HEK293 (cell line): ENCODE data around the gene LMNA.
A peak's percentile ranks its signal among the peaks of the same experiment; 100 is the strongest.

ENCODE experiments used
- CTCF ChIA-PET: fragments of 350-600 bp; formaldehyde crosslinking; extraction: SDS; loops from one replicate; lab custom pipeline; 2021; ENCODE audit warnings: antibody characterized with exemption; lab: Yijun Ruan, JAX
- POLR2A ChIA-PET: fragments of 300-600 bp; formaldehyde crosslinking; extraction: SDS; loops from one replicate; lab custom pipeline; 2020; ENCODE audit warnings: antibody characterized with exemption, inconsistent platforms; lab: Yijun Ruan, JAX
- H3K27ac ChIP-seq: fragments of 200-500 bp; sonication (Bioruptor generic); 2 replicates; pipeline ENCODE4 v1.5.1; 2014; ENCODE audit warnings: low read depth, low read length, control low read depth, inconsistent platforms; ENCODE audit errors: extremely low read depth
- H3K36me3 ChIP-seq, 2 experiments: fragments of 200-500 bp in 1 of 2; sonication (Bioruptor generic) in 1 of 2; 1 replicate in 1 of 2; 2 replicates in 1 of 2; pipeline ENCODE4 v1.5.1; 2014 to 2017; ENCODE audit warnings: inconsistent platforms in 2 of 2, low read length in 2 of 2; ENCODE audit not compliant: control insufficient read depth in 2 of 2, insufficient read depth in 1 of 2
- H3K4me1 ChIP-seq: fragments of 200-500 bp; sonication (Bioruptor generic); 2 replicates; pipeline ENCODE4 v1.5.1; 2014; ENCODE audit warnings: mild to moderate bottlenecking, low read length, inconsistent platforms; ENCODE audit not compliant: control insufficient read depth, insufficient read depth
- H3K4me3 ChIP-seq: 2 replicates; pipeline ENCODE4 v1.5.1; 2011; ENCODE audit warnings: low read depth, mild to moderate bottlenecking, control low read depth, low read length, moderate library complexity
- H3K9me3 ChIP-seq: fragments of 200-500 bp; sonication (Bioruptor generic); 2 replicates; pipeline ENCODE4 v1.5.1; 2014; ENCODE audit warnings: low read depth, low read length, inconsistent platforms; ENCODE audit not compliant: control insufficient read depth, insufficient read depth
- BCL6B ChIP-seq: fragments of 450-650 bp; formaldehyde crosslinking; IDR thresholded peaks from 2 replicates; pipeline ENCODE4 v1.5.1; 2017; ENCODE audit warnings: missing biosample characterization, missing genetic modification characterization
- FEZF1 ChIP-seq: fragments of 450-650 bp; formaldehyde crosslinking; IDR thresholded peaks from 2 replicates; pipeline ENCODE4 v1.5.1; 2016; ENCODE audit warnings: missing biosample characterization, missing genetic modification characterization
- KLF9 ChIP-seq: fragments of 450-650 bp; formaldehyde crosslinking; IDR thresholded peaks from 2 replicates; pipeline ENCODE4 v1.5.1; 2016; ENCODE audit warnings: missing biosample characterization, missing genetic modification characterization, low read depth
- OSR2 ChIP-seq: fragments of 450-650 bp; formaldehyde crosslinking; IDR thresholded peaks from 2 replicates; pipeline ENCODE4 v1.5.1; 2016; ENCODE audit warnings: missing biosample characterization, missing genetic modification characterization
- PBX3 ChIP-seq: sonication (generic); formaldehyde crosslinking; IDR thresholded peaks from 2 replicates; pipeline ENCODE4 v1.8.1; 2022; ENCODE audit warnings: mild to moderate bottlenecking, moderate library complexity, missing genetic modification reagents
- PRDM2 ChIP-seq: fragments of 450-650 bp; formaldehyde crosslinking; IDR thresholded peaks from 2 replicates; pipeline ENCODE4 v1.5.1; 2016; ENCODE audit warnings: missing biosample characterization, missing genetic modification characterization, borderline replicate concordance
- RBAK ChIP-seq: fragments of 450-650 bp; formaldehyde crosslinking; IDR thresholded peaks from 2 replicates; pipeline ENCODE4 v1.5.1; 2016; ENCODE audit warnings: missing biosample characterization, missing genetic modification characterization
- SALL2 ChIP-seq: fragments of 450-650 bp; formaldehyde crosslinking; IDR thresholded peaks from 2 replicates; pipeline ENCODE4 v1.5.0; 2017; ENCODE audit warnings: missing biosample characterization, mild to moderate bottlenecking, missing genetic modification characterization, borderline replicate concordance
- SCRT2 ChIP-seq: fragments of 450-650 bp; formaldehyde crosslinking; IDR thresholded peaks from 2 replicates; pipeline ENCODE4 v1.5.1; 2016; ENCODE audit warnings: missing biosample characterization, missing genetic modification characterization
- WT1 ChIP-seq: fragments of 450-650 bp; formaldehyde crosslinking; IDR thresholded peaks from 2 replicates; pipeline ENCODE4 v1.5.1; 2016; ENCODE audit warnings: missing biosample characterization, missing genetic modification characterization
- YY1 ChIP-seq: fragments of 450-650 bp; formaldehyde crosslinking; IDR thresholded peaks from 2 replicates; pipeline ENCODE4 v1.5.1; 2018; ENCODE audit warnings: missing biosample characterization, missing genetic modification characterization
- ZBTB10 ChIP-seq: fragments of 450-650 bp; formaldehyde crosslinking; IDR thresholded peaks from 2 replicates; pipeline ENCODE4 v1.5.1; 2016; ENCODE audit warnings: missing biosample characterization, missing genetic modification characterization
- ZNF138 ChIP-seq: fragments of 450-650 bp; formaldehyde crosslinking; IDR thresholded peaks from 2 replicates; pipeline ENCODE4 v1.5.1; 2016; ENCODE audit warnings: missing biosample characterization, missing genetic modification characterization, borderline replicate concordance
- ZNF146 ChIP-seq: fragments of 450-650 bp; formaldehyde crosslinking; IDR thresholded peaks from 2 replicates; pipeline ENCODE4 v1.5.1; 2016; ENCODE audit warnings: missing biosample characterization, missing genetic modification characterization
- ZNF16 ChIP-seq: fragments of 450-650 bp; formaldehyde crosslinking; IDR thresholded peaks from 2 replicates; pipeline ENCODE4 v1.5.1; 2016; ENCODE audit warnings: low read depth, missing biosample characterization, missing genetic modification characterization
- ZNF214 ChIP-seq: fragments of 450-650 bp; formaldehyde crosslinking; IDR thresholded peaks from 2 replicates; pipeline ENCODE4 v1.5.1; 2017; ENCODE audit warnings: missing biosample characterization, mild to moderate bottlenecking, missing genetic modification characterization, borderline replicate concordance
- ZNF248 ChIP-seq: fragments of 450-650 bp; formaldehyde crosslinking; IDR thresholded peaks from 2 replicates; pipeline ENCODE4 v1.5.1; 2017; ENCODE audit warnings: missing biosample characterization, missing genetic modification characterization
- ZNF501 ChIP-seq: fragments of 450-650 bp; formaldehyde crosslinking; IDR thresholded peaks from 2 replicates; pipeline ENCODE4 v1.5.1; 2016; ENCODE audit warnings: missing biosample characterization, missing genetic modification characterization
- ZNF510 ChIP-seq: fragments of 450-650 bp; formaldehyde crosslinking; IDR thresholded peaks from 2 replicates; pipeline ENCODE4 v1.5.1; 2018; ENCODE audit warnings: mild to moderate bottlenecking, missing genetic modification characterization, missing biosample characterization; ENCODE audit not compliant: insufficient replicate concordance
- ZNF513 ChIP-seq: fragments of 450-650 bp; IDR thresholded peaks from 2 replicates; pipeline ENCODE4 v1.5.1; 2018; ENCODE audit warnings: missing biosample characterization, missing genetic modification characterization
- ZNF624 ChIP-seq: fragments of 450-650 bp; formaldehyde crosslinking; IDR thresholded peaks from 2 replicates; pipeline ENCODE4 v1.5.1; 2017; ENCODE audit warnings: missing biosample characterization, missing genetic modification characterization
- ZNF670 ChIP-seq: fragments of 450-650 bp; formaldehyde crosslinking; IDR thresholded peaks from 2 replicates; pipeline ENCODE4 v1.5.1; 2016; ENCODE audit warnings: missing biosample characterization, missing genetic modification characterization, low read depth
- ZNF707 ChIP-seq: fragments of 450-650 bp; formaldehyde crosslinking; IDR thresholded peaks from 2 replicates; pipeline ENCODE4 v1.5.1; 2016; ENCODE audit warnings: missing biosample characterization, missing genetic modification characterization
- ZNF843 ChIP-seq: fragments of 450-650 bp; formaldehyde crosslinking; IDR thresholded peaks from 2 replicates; pipeline ENCODE4 v1.5.1; 2016; ENCODE audit warnings: missing biosample characterization, missing genetic modification characterization
- ZXDB ChIP-seq: fragments of 450-650 bp; formaldehyde crosslinking; IDR thresholded peaks from 2 replicates; pipeline ENCODE4 v1.5.1; 2016; ENCODE audit warnings: missing biosample characterization, missing genetic modification characterization

The LMNA gene

GRCh38 chr1:156082309-156083091 is 32.0 kb upstream of the LMNA start, which contains the start of gene MEX3A:
TSS of gene MEX3A (minus strand) at chr1:156082465. CDS start at chr1:156081998, 467 bp downstream.
- POLR2A ChIA-PET = interaction anchor here (0.6 to 1.1 kb wide), 4 partner anchors 105 to 200 kb away, joined by 3 read pairs; partner anchors contain the start of genes PMF1 and SMG5
- Histone ChIP-seq H3K27ac (peak within 1 kb of the TSS; percentile 64), H3K4me3 (peak within 1 kb of the TSS; percentile 77), H3K36me3 (peaks cover 0 to 7% of the 10 kb centered on the region in 2 experiments; a peak in 1 of 3 replicates), H3K9me3 (no peaks in the 10 kb centered on the region), H3K4me1 (peaks cover 3% of the 10 kb centered on the region; the same call in 1 of the 2 replicates)
- CTCF ChIA-PET = interaction anchor here (0.6 to 2.9 kb wide), 10 partner anchors 9 to 178 kb away, joined by 3 to 20 read pairs (median 5); no protein-coding TSS in a partner anchor
- no peak for TF ChIP-seq PRDM2 (tag by site-specific recombination)
- no peak for TF ChIP-seq PBX3 (CRISPR knock-in tag)
- TF ChIP-seq ZNF248 (tag by site-specific recombination) = no peak
- no peak for TF ChIP-seq ZNF843 (tag by site-specific recombination)
- peak; percentile 95 for TF ChIP-seq ZBTB10 (tag by site-specific recombination)
- TF ChIP-seq ZXDB (tag by site-specific recombination) = peak; percentile 70; the same call in 1 of the 2 replicates
- no peak for TF ChIP-seq ZNF513
- no peak for TF ChIP-seq ZNF501 (tag by site-specific recombination)
- TF ChIP-seq FEZF1 (tag by site-specific recombination) = no peak
- TF ChIP-seq ZNF16 (tag by site-specific recombination) = no peak
- TF ChIP-seq ZNF510 (tag by site-specific recombination) = no peak
- TF ChIP-seq ZNF138 (tag by site-specific recombination) = no peak
- 0 out of 2 replicates have a peak, but pooled peaks have one; percentile 11 for TF ChIP-seq WT1 (tag by site-specific recombination)
- TF ChIP-seq ZNF146 (tag by site-specific recombination) = no peak
- no peak for TF ChIP-seq SCRT2 (tag by site-specific recombination)
- TF ChIP-seq BCL6B = no peak
- TF ChIP-seq KLF9 = peak; percentile 81
- TF ChIP-seq ZNF624 (tag by site-specific recombination) = no peak
- TF ChIP-seq ZNF707 (tag by site-specific recombination) = no peak
- TF ChIP-seq RBAK = no peak
- TF ChIP-seq SALL2 (tag by site-specific recombination) = no peak
- no peak for TF ChIP-seq ZNF670 (tag by site-specific recombination)
- no peak for TF ChIP-seq ZNF214 (tag by site-specific recombination)
- no peak for TF ChIP-seq YY1 (tag by site-specific recombination)
- no peak for TF ChIP-seq OSR2
